Progenitor cell of endocrine pancreas (in vitro differentiated cells): Measurements from ENCODE around the gene DSE. TPM values are rescaled to one million over a fixed set of nuclear protein-coding genes. Genes with fewer than 3 reads are reported as not detected.

Experiments
- DNase-seq: peaks from one replicate; pipeline ENCODE4 v3.0.0; 2021; ENCODE audit warnings: low spot score; ENCODE audit not compliant: unreplicated experiment
- H3K27ac Mint-ChIP-seq: 2 replicates; pipeline ENCODE4 v1.8.0; 2021; ENCODE audit warnings: mild to moderate bottlenecking, moderate library complexity, mixed read lengths
- H3K27me3 Mint-ChIP-seq: 2 replicates; pipeline ENCODE4 v1.8.0; 2021; ENCODE audit warnings: mixed read lengths
- H3K36me3 Mint-ChIP-seq: 2 replicates; pipeline ENCODE4 v1.8.0; 2022; ENCODE audit warnings: mixed read lengths; ENCODE audit not compliant: insufficient read depth
- H3K4me1 Mint-ChIP-seq: 2 replicates; pipeline ENCODE4 v1.8.0; 2021; ENCODE audit warnings: low read depth, mixed read lengths
- H3K4me3 Mint-ChIP-seq: 2 replicates; pipeline ENCODE4 v1.8.0; 2021; ENCODE audit warnings: low read depth, mild to moderate bottlenecking, moderate library complexity, mixed read lengths
- H3K9me3 Mint-ChIP-seq: 2 replicates; pipeline ENCODE4 v1.8.0; 2021; ENCODE audit warnings: low read depth, mixed read lengths
- total RNA-seq: library from RNA; stranded (reverse); gene quantifications from 2 replicates; pipeline ENCODE4 v1.2.1, GENCODE V29; 2021
- TF ChIP-seq, protein P1 (sequence below): fragments of 200-600 bp; sonication (generic); IDR thresholded peaks from one replicate; pipeline ENCODE4 v1.5.0; 2021; ENCODE audit warnings: antibody characterized with exemption, mild to moderate bottlenecking; ENCODE audit not compliant: unreplicated experiment

DSE gene
- total RNA-seq, 1 donor from 2014 or later: 20.4 TPM

DNA sequence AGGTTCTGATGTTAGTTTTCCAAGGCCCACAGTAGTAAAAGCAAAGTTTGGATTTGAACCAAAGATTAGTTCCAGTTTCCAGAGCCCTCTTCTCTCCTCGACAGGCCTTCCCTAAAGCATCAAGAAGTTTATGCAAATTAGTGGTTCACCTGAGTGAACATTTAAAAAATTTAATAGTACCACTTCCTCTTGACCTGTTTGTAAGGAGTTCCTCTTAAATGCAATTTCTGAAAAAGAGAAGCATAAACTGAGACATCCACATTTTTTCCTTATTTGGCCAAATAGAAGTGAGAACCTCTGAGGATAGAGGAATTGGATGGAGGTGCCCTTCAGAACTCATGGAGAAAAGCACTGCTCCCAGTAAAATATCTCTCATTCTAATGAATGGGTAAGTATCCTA, 1.2 kb upstream of the DSE start:
- Mint-ChIP-seq H3K36me3 (no peaks in the 10 kb centered on the region), H3K27ac (no peak overlapping the region), H3K27me3 (peaks cover 14% of the 10 kb centered on the region), H3K4me1 (peaks cover 5% of the 10 kb centered on the region), H3K4me3 (peak overlapping the region; percentile 88), H3K9me3 (no peaks in the 10 kb centered on the region)
- no peak for DNase-seq
- TF ChIP-seq, protein P1, sequence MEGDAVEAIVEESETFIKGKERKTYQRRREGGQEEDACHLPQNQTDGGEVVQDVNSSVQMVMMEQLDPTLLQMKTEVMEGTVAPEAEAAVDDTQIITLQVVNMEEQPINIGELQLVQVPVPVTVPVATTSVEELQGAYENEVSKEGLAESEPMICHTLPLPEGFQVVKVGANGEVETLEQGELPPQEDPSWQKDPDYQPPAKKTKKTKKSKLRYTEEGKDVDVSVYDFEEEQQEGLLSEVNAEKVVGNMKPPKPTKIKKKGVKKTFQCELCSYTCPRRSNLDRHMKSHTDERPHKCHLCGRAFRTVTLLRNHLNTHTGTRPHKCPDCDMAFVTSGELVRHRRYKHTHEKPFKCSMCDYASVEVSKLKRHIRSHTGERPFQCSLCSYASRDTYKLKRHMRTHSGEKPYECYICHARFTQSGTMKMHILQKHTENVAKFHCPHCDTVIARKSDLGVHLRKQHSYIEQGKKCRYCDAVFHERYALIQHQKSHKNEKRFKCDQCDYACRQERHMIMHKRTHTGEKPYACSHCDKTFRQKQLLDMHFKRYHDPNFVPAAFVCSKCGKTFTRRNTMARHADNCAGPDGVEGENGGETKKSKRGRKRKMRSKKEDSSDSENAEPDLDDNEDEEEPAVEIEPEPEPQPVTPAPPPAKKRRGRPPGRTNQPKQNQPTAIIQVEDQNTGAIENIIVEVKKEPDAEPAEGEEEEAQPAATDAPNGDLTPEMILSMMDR: no peak

DNA sequence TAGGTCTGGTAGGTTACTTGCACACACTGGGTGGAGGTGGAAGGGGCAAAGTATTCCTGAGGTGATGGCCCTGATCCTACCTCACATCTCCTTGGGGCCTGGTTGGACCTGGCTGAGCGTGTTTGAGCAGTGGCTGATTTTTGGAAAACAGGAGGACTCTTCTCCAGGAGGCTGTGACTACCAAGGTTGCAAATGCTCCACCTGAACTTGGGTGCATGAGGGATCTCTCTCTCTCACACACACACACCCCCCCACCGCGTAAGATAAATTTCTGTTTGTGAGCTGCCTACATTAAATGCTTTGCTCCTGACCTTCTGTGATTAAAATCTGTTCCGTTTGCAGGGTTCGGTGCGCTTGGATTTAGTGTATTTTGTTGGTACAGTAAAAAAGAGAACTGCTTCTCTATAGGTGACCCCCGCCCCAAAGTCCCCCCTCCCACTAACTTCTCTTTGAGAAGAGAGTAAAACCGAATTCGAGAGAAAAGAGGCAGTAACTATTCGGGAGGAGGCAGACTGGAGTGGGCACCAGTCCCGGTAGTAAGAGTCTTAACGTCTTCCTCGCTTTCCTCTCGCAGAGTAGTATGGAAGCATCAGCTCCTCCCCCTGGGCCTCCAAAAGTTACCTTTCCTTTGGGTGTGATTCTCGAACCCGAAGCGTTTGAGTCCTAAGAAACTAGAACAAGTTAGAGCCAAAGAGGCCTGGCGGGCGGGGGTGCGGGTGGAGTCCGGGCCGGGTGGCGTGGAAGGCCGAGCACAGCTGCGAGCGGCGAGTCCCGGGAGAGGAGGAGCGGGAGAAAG, 585 bp upstream of the DSE start:
- Mint-ChIP-seq H3K4me1 (peaks cover 5% of the 10 kb centered on the region), H3K36me3 (no peaks in the 10 kb centered on the region), H3K27me3 (peaks cover 14% of the 10 kb centered on the region), H3K27ac (peak overlapping the region; percentile 93), H3K9me3 (no peaks in the 10 kb centered on the region), H3K4me3 (peak overlapping the region; percentile 88)
- TF ChIP-seq, protein P1: no peak
- no peak for DNase-seq

DNA sequence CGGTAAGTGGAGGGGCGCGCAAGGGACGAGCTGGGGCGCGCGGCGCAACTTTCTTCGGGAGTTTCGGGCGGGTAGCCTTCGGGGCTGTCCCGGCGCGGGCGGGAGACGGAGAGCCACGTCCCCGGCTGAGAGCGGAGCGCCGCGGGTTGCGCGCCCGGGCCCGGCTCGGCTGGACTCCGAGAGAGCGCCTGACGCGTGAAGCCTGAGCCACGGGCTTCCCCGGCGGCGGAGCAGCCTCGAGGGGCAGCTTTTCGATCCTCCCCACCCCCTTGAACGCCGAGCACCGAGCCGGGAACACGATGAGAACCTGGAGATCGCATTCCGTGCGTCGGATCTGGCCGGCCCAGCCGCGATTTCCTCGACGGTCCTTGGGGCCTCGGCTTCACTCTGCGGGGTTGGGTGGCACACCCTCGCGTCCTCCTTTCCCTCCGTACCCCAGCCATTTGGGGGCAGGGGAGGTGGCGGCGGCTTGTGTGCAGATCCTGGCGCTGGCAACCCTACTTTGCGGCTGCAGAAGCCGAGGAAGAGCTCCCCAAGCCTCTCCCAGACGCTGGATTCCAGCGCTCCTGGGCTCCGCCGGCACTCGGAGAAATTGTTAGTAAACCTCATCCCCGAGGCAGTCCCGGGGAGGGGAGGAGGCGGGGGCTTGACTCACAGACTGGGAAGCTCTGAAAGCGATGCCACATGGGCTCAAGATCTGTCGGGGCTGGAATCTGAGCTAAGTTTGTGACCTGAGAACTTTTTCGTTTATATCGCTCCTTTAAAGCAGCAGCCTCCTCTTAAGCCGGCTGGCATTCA, 572 bp downstream of the DSE start:
- Mint-ChIP-seq H3K27ac (peak overlapping the region; percentile 92), H3K36me3 (no peaks in the 10 kb centered on the region), H3K4me1 (peaks cover 5% of the 10 kb centered on the region), H3K9me3 (no peaks in the 10 kb centered on the region), H3K4me3 (peak overlapping the region; percentile 88), H3K27me3 (peaks cover 14% of the 10 kb centered on the region)
- DNase-seq: peak; percentile 58
- TF ChIP-seq, protein P1: no peak

DNA sequence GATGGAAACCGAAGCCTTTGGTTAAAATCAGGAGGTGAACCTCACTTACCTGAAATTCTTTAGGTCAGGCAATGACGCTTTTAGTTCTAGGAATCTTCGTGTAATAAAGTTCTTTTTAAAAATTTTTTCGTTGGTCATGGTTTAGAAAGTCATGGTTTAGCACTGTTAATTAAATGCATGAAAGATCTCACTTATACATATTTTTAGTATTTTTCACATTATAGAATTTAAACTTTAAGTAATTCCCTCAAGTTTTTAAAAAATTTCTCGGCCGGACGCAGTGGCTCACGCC, 1.1 kb downstream of the DSE start:
- H3K36me3 Mint-ChIP-seq: no peaks in the 10 kb centered on the region
- peaks cover 13% of the 10 kb centered on the region for H3K27me3 Mint-ChIP-seq
- no peaks in the 10 kb centered on the region for H3K9me3 Mint-ChIP-seq
- no peak for DNase-seq
- TF ChIP-seq, protein P1: no peak
- peak overlapping the region; percentile 88 for H3K4me3 Mint-ChIP-seq
- peak overlapping the region; percentile 92 for H3K27ac Mint-ChIP-seq
- peaks cover 5% of the 10 kb centered on the region for H3K4me1 Mint-ChIP-seq

DNA sequence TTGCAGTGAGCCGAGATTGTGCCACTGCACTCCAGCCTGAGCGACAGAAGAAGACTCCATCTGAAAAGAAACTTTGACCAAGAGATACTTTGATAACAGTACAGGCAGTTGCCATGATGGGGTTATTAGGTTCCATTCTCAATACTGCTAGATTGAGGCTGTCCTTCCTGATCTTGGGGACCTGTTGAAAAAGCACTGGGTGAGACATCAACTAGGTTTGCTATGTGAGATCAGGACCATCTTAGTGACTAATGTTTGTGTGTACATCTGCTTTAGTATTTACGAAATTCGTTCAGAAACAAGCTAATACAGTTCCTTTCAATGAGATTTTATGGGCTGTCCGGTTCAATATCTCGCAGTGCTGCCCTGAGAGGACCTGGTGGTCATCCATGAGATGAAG, 2.6 kb downstream of the DSE start:
- H3K4me3 Mint-ChIP-seq: no peak overlapping the region
- H3K36me3 Mint-ChIP-seq: no peaks in the 10 kb centered on the region
- no peaks in the 10 kb centered on the region for H3K9me3 Mint-ChIP-seq
- H3K4me1 Mint-ChIP-seq: peaks cover 9% of the 10 kb centered on the region
- TF ChIP-seq, protein P1: no peak
- H3K27me3 Mint-ChIP-seq: peaks cover 6% of the 10 kb centered on the region
- no peak overlapping the region for H3K27ac Mint-ChIP-seq
- DNase-seq: no peak
